OCI-LY1 (cell line): ENCODE data around the gene SLC4A5.

Experiments
- H2AFZ ChIP-seq: fragments of 200-600 bp; sonication (generic), shearing (Covaris generic); 2 replicates; pipeline ENCODE4 v1.6.0; 2014; ENCODE audit warnings: antibody characterized with exemption, mild to moderate bottlenecking, low read length
- H3F3A ChIP-seq: fragments of 200-600 bp; sonication (generic), shearing (Covaris generic); 2 replicates; pipeline ENCODE4 v1.6.0; 2014; ENCODE audit warnings: mild to moderate bottlenecking, antibody characterized with exemption, low read length, moderate library complexity; ENCODE audit not compliant: insufficient read depth
- H3K27ac ChIP-seq: fragments of 200-600 bp; sonication (generic); 2 replicates; pipeline ENCODE4 v1.5.1; 2014; ENCODE audit warnings: low read length, mixed run types, mild to moderate bottlenecking, low read depth; ENCODE audit not compliant: poor library complexity, severe bottlenecking
- H3K27me3 ChIP-seq: fragments of 200-600 bp; sonication (generic); 2 replicates; pipeline ENCODE4 v1.6.0; 2014; ENCODE audit warnings: antibody characterized with exemption, mild to moderate bottlenecking, low read length, moderate library complexity; ENCODE audit not compliant: insufficient read depth
- H3K36me3 ChIP-seq: fragments of 200-600 bp; sonication (generic); 2 replicates; pipeline ENCODE4 v1.6.1; 2014; ENCODE audit warnings: mild to moderate bottlenecking, antibody characterized with exemption, low read length, moderate library complexity, mixed read lengths; ENCODE audit not compliant: insufficient read depth
- H3K4me1 ChIP-seq: fragments of 200-600 bp; sonication (generic); 2 replicates; pipeline ENCODE4 v1.5.1; 2014; ENCODE audit warnings: mild to moderate bottlenecking, low read length, moderate library complexity; ENCODE audit not compliant: insufficient read depth, severe bottlenecking
- H3K4me2 ChIP-seq: fragments of 200-600 bp; sonication (generic), shearing (Covaris generic); 2 replicates; pipeline ENCODE4 v1.6.1; 2014; ENCODE audit warnings: low read length
- H3K4me3 ChIP-seq: fragments of 200-600 bp; sonication (generic); 2 replicates; pipeline ENCODE4 v1.5.1; 2014; ENCODE audit warnings: low read length, low read depth, mild to moderate bottlenecking, mixed read lengths; ENCODE audit not compliant: poor library complexity, severe bottlenecking
- H3K79me2 ChIP-seq: fragments of 200-600 bp; shearing (Covaris generic); 2 replicates; pipeline ENCODE4 v1.6.1; 2016; ENCODE audit warnings: mixed run types, low read length, mixed read lengths; ENCODE audit not compliant: insufficient read depth
- H3K9ac ChIP-seq: fragments of 200-600 bp; sonication (generic), shearing (Covaris generic); 2 replicates; pipeline ENCODE4 v1.6.1; 2014; ENCODE audit warnings: mild to moderate bottlenecking, low read length, mixed read lengths
- H3K9me2 ChIP-seq: fragments of 200-600 bp; sonication (generic), shearing (Covaris generic); 2 replicates; pipeline ENCODE4 v1.6.1; 2014; ENCODE audit warnings: low read depth, mild to moderate bottlenecking, low read length, mixed read lengths
- H3K9me3 ChIP-seq: fragments of 200-600 bp; shearing (Covaris generic); 2 replicates; pipeline ENCODE4 v1.6.1; 2014; ENCODE audit warnings: low read length, mixed read lengths
- H4K20me1 ChIP-seq: fragments of 200-600 bp; sonication (generic), shearing (Covaris generic); 2 replicates; pipeline ENCODE4 v1.6.0; 2016; ENCODE audit warnings: mild to moderate bottlenecking, low read length; ENCODE audit not compliant: insufficient read depth
- CTCF ChIP-seq: fragments of 200-600 bp; sonication (generic), shearing (Covaris generic); IDR thresholded peaks from 2 replicates; pipeline ENCODE4 v1.5.1; 2017; ENCODE audit warnings: mild to moderate bottlenecking, antibody characterized with exemption, low read length, moderate library complexity, mixed read lengths
- EZH2 ChIP-seq: fragments of 200-600 bp; sonication (generic), shearing (Covaris generic); IDR thresholded peaks from 2 replicates; pipeline ENCODE4 v1.8.0; 2017; ENCODE audit warnings: borderline replicate concordance, mixed run types, mild to moderate bottlenecking, antibody characterized with exemption, low read length, moderate library complexity, mixed read lengths

The SLC4A5 gene

GRCh38 chr2:74228772-74229171 lies 114.4 kb downstream of the SLC4A5 start:
- peaks cover 12% of the 10 kb centered on the region; the same call in 1 of the 2 replicates for H3K27me3 ChIP-seq
- H4K20me1 ChIP-seq = no peaks in the 10 kb centered on the region
- no peaks in the 10 kb centered on the region for H3K79me2 ChIP-seq
- H3K36me3 ChIP-seq = no peaks in the 10 kb centered on the region
- no peaks in the 10 kb centered on the region for H3F3A ChIP-seq
- no peaks in the 10 kb centered on the region for H3K4me1 ChIP-seq
- no peaks in the 10 kb centered on the region for H3K9me2 ChIP-seq
- H3K4me3 ChIP-seq = no peak overlapping the region
- no peak overlapping the region for H3K9ac ChIP-seq
- H3K4me2 ChIP-seq = no peak overlapping the region
- H3K9me3 ChIP-seq = no peaks in the 10 kb centered on the region
- TF ChIP-seq EZH2 (no peak), CTCF (no peak)
- no peak overlapping the region for H2AFZ ChIP-seq
- H3K27ac ChIP-seq = no peak overlapping the region

GRCh38 chr2:74227646-74228045 lies 115.6 kb downstream of the SLC4A5 start:
- H3K9ac ChIP-seq = no peak overlapping the region
- H4K20me1 ChIP-seq = no peaks in the 10 kb centered on the region
- H3K4me3 ChIP-seq = no peak overlapping the region
- TF ChIP-seq EZH2 = no peak
- no peak for TF ChIP-seq CTCF
- H3K27ac ChIP-seq = no peak overlapping the region
- H3K4me1 ChIP-seq = no peaks in the 10 kb centered on the region
- no peaks in the 10 kb centered on the region for H3F3A ChIP-seq
- H3K4me2 ChIP-seq = no peak overlapping the region
- H3K9me3 ChIP-seq = no peaks in the 10 kb centered on the region
- no peak overlapping the region for H2AFZ ChIP-seq
- H3K27me3 ChIP-seq = peaks cover 12% of the 10 kb centered on the region; the same call in 1 of the 2 replicates
- no peaks in the 10 kb centered on the region for H3K79me2 ChIP-seq
- H3K9me2 ChIP-seq = no peaks in the 10 kb centered on the region
- H3K36me3 ChIP-seq = no peaks in the 10 kb centered on the region

GRCh38 chr2:74226648-74227213 lies 116.5 kb downstream of the SLC4A5 start:
- no peak overlapping the region for H3K4me3 ChIP-seq
- no peak for TF ChIP-seq CTCF
- TF ChIP-seq EZH2 = no peak

More at GRCh38 chr2:74226648-74227213, 116.5 kb downstream of the SLC4A5 start:
- no peaks in the 10 kb centered on the region for H4K20me1 ChIP-seq
- H3K9me2 ChIP-seq = no peaks in the 10 kb centered on the region
- H2AFZ ChIP-seq = no peak overlapping the region
- no peaks in the 10 kb centered on the region for H3K9me3 ChIP-seq
- H3K9ac ChIP-seq = no peak overlapping the region
- no peaks in the 10 kb centered on the region for H3K36me3 ChIP-seq
- no peak overlapping the region for H3K4me2 ChIP-seq
- no peak overlapping the region for H3K27ac ChIP-seq
- H3K4me1 ChIP-seq = no peaks in the 10 kb centered on the region
- peaks cover 12% of the 10 kb centered on the region; the same call in 1 of the 2 replicates for H3K27me3 ChIP-seq
- H3K79me2 ChIP-seq = no peaks in the 10 kb centered on the region
- no peaks in the 10 kb centered on the region for H3F3A ChIP-seq
